ENCODE data around the gene RIOK1.

- TF ChIP-seq CTCF (IDR thresholded peaks at IDR 0.05) (no peak), POLR2AphosphoS5 (IDR thresholded peaks at IDR 0.05) (no peak)
Measured at GRCh38 chr6:7417684-7418083, 28.1 kb downstream of the RIOK1 start.
